ENCODE data around the gene CD70. TPM values are rescaled to one million over a fixed set of nuclear protein-coding genes. Genes with fewer than 3 reads are reported as not detected.
"Not testable (repeated sequence)": the region's sequence is repeated elsewhere in the genome, so short reads cannot be mapped to it uniquely, and the experiment has no call there.

Gene CD70
- total RNA-seq, 1 experiment from 2014 or later: not detected

DNA sequence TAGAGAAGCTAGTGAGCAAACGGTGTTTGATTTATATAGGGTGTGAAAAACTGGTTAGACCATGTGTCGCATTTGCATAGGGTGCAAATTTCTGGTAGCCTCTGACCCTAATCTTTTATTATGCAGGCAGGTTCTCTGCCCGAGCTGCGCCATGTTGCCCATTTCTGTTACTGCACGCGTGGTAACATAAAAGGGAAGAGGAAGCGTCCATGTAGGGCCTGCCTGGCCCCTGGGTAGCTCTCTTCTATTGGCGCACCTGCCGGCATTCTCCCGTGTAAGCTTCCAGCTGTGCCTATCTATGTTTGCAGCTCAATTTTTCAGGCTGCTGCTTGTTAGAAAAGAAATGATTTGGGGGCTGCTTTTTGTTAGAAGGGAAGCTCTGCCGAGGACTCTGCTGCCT, 14.0 kb upstream of the CD70 start:
- Histone ChIP-seq H2AFZ (no peak overlapping the region), H3K4me2 (no peak overlapping the region), H4K20me1 (ENCODE audit: insufficient read depth) (no peaks in the 10 kb centered on the region), H3K9me2 (ENCODE audit: insufficient read depth) (no peaks in the 10 kb centered on the region), H3F3A (ENCODE audit: insufficient read depth, low read depth) (no peaks in the 10 kb centered on the region), H3K27me3 (ENCODE audit: insufficient read depth, low read depth) (no peaks in the 10 kb centered on the region), H3K36me3 (ENCODE audit: low read depth) (no peaks in the 10 kb centered on the region), H3K27ac (no peak overlapping the region), H3K9me3 (ENCODE audit: insufficient read depth, low read depth) (no peaks in the 10 kb centered on the region), H3K4me1 (replicated peaks; ENCODE audit: insufficient read depth) (no peaks in the 10 kb centered on the region), H3K79me2 (ENCODE audit: low read depth) (no peaks in the 10 kb centered on the region), H3K4me3 (no peak overlapping the region)
- TF ChIP-seq, protein P1, sequence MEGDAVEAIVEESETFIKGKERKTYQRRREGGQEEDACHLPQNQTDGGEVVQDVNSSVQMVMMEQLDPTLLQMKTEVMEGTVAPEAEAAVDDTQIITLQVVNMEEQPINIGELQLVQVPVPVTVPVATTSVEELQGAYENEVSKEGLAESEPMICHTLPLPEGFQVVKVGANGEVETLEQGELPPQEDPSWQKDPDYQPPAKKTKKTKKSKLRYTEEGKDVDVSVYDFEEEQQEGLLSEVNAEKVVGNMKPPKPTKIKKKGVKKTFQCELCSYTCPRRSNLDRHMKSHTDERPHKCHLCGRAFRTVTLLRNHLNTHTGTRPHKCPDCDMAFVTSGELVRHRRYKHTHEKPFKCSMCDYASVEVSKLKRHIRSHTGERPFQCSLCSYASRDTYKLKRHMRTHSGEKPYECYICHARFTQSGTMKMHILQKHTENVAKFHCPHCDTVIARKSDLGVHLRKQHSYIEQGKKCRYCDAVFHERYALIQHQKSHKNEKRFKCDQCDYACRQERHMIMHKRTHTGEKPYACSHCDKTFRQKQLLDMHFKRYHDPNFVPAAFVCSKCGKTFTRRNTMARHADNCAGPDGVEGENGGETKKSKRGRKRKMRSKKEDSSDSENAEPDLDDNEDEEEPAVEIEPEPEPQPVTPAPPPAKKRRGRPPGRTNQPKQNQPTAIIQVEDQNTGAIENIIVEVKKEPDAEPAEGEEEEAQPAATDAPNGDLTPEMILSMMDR (conservative IDR thresholded peaks at IDR 0.05): no peak
- TF ChIP-seq EZH2 (IDR thresholded peaks at IDR 0.05; ENCODE audit: low read depth): no peak
- BruUV-seq (replicated peaks): no TSS peak
- intact Hi-C loops (cut with micrococcal nuclease; ENCODE audit: unreplicated experiment): no loop called here
- CTCF ChIA-PET: no interaction called here
- no peak for DNase-seq
- POLR2A ChIA-PET (ENCODE audit: unreplicated experiment): interaction anchor here (0.6 kb wide), 2 partner anchors 58 to 233 kb away, joined by 3 read pairs; partner anchors contain the start of gene ALKBH7

DNA sequence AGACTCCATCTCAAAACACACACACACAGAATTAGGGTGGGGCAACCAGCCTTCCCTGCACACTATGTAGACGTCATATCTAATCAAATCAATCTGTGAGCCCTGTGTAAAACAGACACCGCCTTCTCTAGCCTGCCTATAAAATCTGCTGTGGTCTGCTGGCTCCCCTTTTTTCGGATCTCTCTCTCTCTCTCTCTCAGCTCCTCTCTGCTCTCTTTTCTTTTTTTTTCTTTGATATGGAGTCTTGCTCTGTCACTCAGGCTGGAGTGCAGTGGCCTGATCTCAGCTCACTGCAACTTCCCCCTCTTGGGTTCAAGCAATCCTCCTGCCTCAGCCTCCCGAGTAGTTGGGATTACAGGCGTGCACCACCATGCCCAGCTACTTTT, 11.8 kb upstream of the CD70 start:
- Histone ChIP-seq H3K79me2 (ENCODE audit: low read depth) (no peaks in the 10 kb centered on the region), H3K4me1 (replicated peaks; ENCODE audit: insufficient read depth) (no peaks in the 10 kb centered on the region), H3K4me2 (no peak overlapping the region), H2AFZ (no peak overlapping the region), H3K27ac (no peak overlapping the region), H3K4me3 (no peak overlapping the region), H3K9me2 (ENCODE audit: insufficient read depth) (no peaks in the 10 kb centered on the region), H3K36me3 (ENCODE audit: low read depth) (no peaks in the 10 kb centered on the region), H4K20me1 (ENCODE audit: insufficient read depth) (no peaks in the 10 kb centered on the region), H3K9me3 (ENCODE audit: insufficient read depth, low read depth) (no peaks in the 10 kb centered on the region), H3F3A (ENCODE audit: insufficient read depth, low read depth) (no peaks in the 10 kb centered on the region), H3K27me3 (ENCODE audit: insufficient read depth, low read depth) (no peaks in the 10 kb centered on the region)
- intact Hi-C loops (cut with micrococcal nuclease; ENCODE audit: unreplicated experiment): no loop called here
- DNase-seq: no peak
- BruUV-seq (replicated peaks): no TSS peak
- ChIA-PET CTCF (no interaction called here), POLR2A (ENCODE audit: unreplicated experiment) (no interaction called here)
- TF ChIP-seq, protein P1 (conservative IDR thresholded peaks at IDR 0.05): no peak
- no peak for TF ChIP-seq EZH2 (IDR thresholded peaks at IDR 0.05; ENCODE audit: low read depth)

DNA sequence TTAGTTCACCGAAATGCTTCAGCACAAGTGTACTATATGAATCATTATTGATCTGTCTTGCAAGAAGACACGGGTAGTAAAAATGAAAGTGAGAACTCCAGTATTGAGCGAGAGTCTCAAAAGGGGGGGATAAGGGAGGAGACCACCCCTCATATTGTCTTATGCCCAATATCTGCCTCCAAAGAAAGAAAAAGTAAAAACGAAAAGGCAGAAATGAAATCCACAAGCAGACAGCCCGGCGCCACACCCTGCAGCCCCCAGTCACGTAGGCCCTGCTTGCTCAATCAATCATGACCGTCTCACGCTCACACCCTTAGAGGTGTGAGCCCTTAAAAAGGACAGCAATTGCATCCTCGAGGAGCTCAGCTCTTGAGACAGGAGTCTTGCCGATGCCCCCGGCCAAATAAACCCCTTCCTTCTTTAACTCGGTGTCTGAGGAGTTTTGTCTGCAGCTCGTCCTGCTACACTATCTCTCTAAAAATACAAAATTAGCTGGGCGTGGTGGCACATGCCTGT, 10.6 kb upstream of the CD70 start:
- DNase-seq; H3K27ac ChIP-seq; H3K9me3 ChIP-seq (ENCODE audit: insufficient read depth, low read depth); H3F3A ChIP-seq (ENCODE audit: insufficient read depth, low read depth); H3K79me2 ChIP-seq (ENCODE audit: low read depth); H3K9me2 ChIP-seq (ENCODE audit: insufficient read depth); BruUV-seq (replicated peaks); H3K4me1 ChIP-seq (replicated peaks; ENCODE audit: insufficient read depth); H2AFZ ChIP-seq; H3K4me2 ChIP-seq; CTCF ChIA-PET; POLR2A ChIA-PET (ENCODE audit: unreplicated experiment); H3K36me3 ChIP-seq (ENCODE audit: low read depth); H3K4me3 ChIP-seq; H4K20me1 ChIP-seq (ENCODE audit: insufficient read depth); intact Hi-C loops (cut with micrococcal nuclease; ENCODE audit: unreplicated experiment); H3K27me3 ChIP-seq (ENCODE audit: insufficient read depth, low read depth): not testable (repeated sequence)

DNA sequence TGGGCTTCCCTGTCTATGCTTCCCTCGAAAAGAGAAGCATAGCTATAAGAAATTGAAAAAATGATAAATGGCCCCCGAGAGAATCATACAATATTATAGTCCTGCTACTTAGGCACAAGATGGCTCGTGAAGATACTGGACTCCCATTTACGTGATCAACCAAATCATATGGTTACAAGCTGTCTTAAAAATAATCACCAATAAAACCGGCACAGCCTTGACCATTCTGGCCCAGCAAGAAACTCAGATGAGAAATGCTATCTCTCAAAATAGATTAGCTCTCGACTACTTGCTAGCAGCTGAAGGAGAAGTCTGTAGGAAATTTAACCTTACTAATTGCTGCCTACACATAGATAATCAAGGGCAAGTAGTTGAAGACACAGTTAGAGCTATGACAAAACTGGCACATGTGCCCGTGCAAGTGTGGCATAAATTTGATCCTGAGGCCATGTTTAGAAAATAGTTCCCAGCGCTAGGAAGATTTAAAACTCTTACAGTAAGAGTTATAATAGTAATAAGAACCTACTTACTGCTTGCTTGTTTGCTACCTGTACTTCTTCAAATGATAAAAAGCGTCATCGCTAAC, 10.1 kb upstream of the CD70 start:
- H3K27me3 ChIP-seq (ENCODE audit: insufficient read depth, low read depth); H3K79me2 ChIP-seq (ENCODE audit: low read depth); H4K20me1 ChIP-seq (ENCODE audit: insufficient read depth); H3K4me3 ChIP-seq; H3K4me2 ChIP-seq; DNase-seq; H3K27ac ChIP-seq; H3F3A ChIP-seq (ENCODE audit: insufficient read depth, low read depth); CTCF ChIA-PET; H3K4me1 ChIP-seq (replicated peaks; ENCODE audit: insufficient read depth); POLR2A ChIA-PET (ENCODE audit: unreplicated experiment); H2AFZ ChIP-seq; H3K36me3 ChIP-seq (ENCODE audit: low read depth); H3K9me2 ChIP-seq (ENCODE audit: insufficient read depth); H3K9me3 ChIP-seq (ENCODE audit: insufficient read depth, low read depth); BruUV-seq (replicated peaks); intact Hi-C loops (cut with micrococcal nuclease; ENCODE audit: unreplicated experiment): not testable (repeated sequence)
